Esophagus (tissue), 2 donors: ENCODE measurements around the gene YPEL4. TPM values are rescaled to one million over a fixed set of nuclear protein-coding genes. Genes with fewer than 3 reads are reported as not detected.

ENCODE experiments used
- H3K27ac ChIP-seq, 2 donors: one replicate each; pipeline ENCODE4 v1.5.1; 2013; ENCODE audit warnings: low read depth in 2 of 2, mild to moderate bottlenecking in 2 of 2, inconsistent platforms in 1 of 2, low read length in 1 of 2, moderate library complexity in 1 of 2
- H3K27me3 ChIP-seq, 2 donors: one replicate each; pipeline ENCODE4 v1.6.1; 2013; ENCODE audit warnings: low read length in 2 of 2, control low read depth in 1 of 2, mild to moderate bottlenecking in 1 of 2; ENCODE audit not compliant: insufficient read depth in 2 of 2, control insufficient read depth in 1 of 2
- H3K36me3 ChIP-seq, 2 donors: one replicate each; pipeline ENCODE4 v1.6.1; 2013; ENCODE audit warnings: low read length in 1 of 2; ENCODE audit not compliant: control insufficient read depth in 2 of 2, insufficient read depth in 2 of 2
- H3K4me1 ChIP-seq, 2 donors: one replicate each; pipeline ENCODE4 v1.6.1; 2013; ENCODE audit warnings: low read length in 1 of 2; ENCODE audit not compliant: control insufficient read depth in 2 of 2, insufficient read depth in 2 of 2
- H3K4me3 ChIP-seq, 2 donors: one replicate each; pipeline ENCODE4 v1.5.1; 2013; ENCODE audit warnings: low read length in 2 of 2, mild to moderate bottlenecking in 2 of 2, low read depth in 1 of 2, moderate library complexity in 1 of 2
- H3K9me3 ChIP-seq, 2 donors: one replicate each; pipeline ENCODE4 v1.6.1; 2013; ENCODE audit warnings: mild to moderate bottlenecking in 2 of 2, low read depth in 1 of 2, low read length in 1 of 2, moderate library complexity in 1 of 2; ENCODE audit not compliant: control insufficient read depth in 2 of 2, insufficient read depth in 1 of 2
- WGBS, 2 donors: extraction: QIAGEN DNeasy Blood & Tissue Kit; methylation state at CpG; one replicate each; pipeline ENCODE4 v1.1.7; 2013; 5-methylcytosine and 5-hydroxymethylcytosine counted together
- polyA plus RNA-seq, 2 donors: library from polyadenylated mRNA; stranded (reverse); fragments of 200-250 nt; gene quantifications; one replicate each; pipeline ENCODE4 v1.2.3, GENCODE V29; 2013
- donor health status: healthy with polysubstance abuse.
- donor health status: Bipolar disorder and iron deficiency.

The YPEL4 gene
- polyA plus RNA-seq, 2 donors, result 0.35 to 0.39 TPM

GRCh38 chr11:57619331-57619730 is 30.4 kb downstream of the YPEL4 start:
- peaks cover 0 to 2% of the 10 kb centered on the region in 2 donors for H3K4me1 ChIP-seq
- peaks cover 0 to 2% of the 10 kb centered on the region in 2 donors for H3K36me3 ChIP-seq
- no peaks in the 10 kb centered on the region for H3K27me3 ChIP-seq
- WGBS, 2 donors, result 89 to 97% methylated on average over 2 of the region's 2 CpGs
- H3K4me3 ChIP-seq, result no peak overlapping the region
- H3K9me3 ChIP-seq, result no peaks in the 10 kb centered on the region
- no peak overlapping the region for H3K27ac ChIP-seq

GRCh38 chr11:57618438-57618837 is 31.3 kb downstream of the YPEL4 start:
- H3K27ac ChIP-seq, result no peak overlapping the region
- H3K4me3 ChIP-seq, result no peak overlapping the region
- no peaks in the 10 kb centered on the region for H3K9me3 ChIP-seq
- 55 to 56% methylated on average over 2 of the region's 2 CpGs for WGBS, 2 donors
- H3K4me1 ChIP-seq, result no peaks in the 10 kb centered on the region
- H3K36me3 ChIP-seq, result peaks cover 0 to 3% of the 10 kb centered on the region in 2 donors
- H3K27me3 ChIP-seq, result no peaks in the 10 kb centered on the region

GRCh38 chr11:57616595-57616994 is 33.1 kb downstream of the YPEL4 start:
- H3K4me1 ChIP-seq, result no peaks in the 10 kb centered on the region
- 66 to 75% methylated on average over 3 of the region's 3 CpGs for WGBS, 2 donors
- peaks cover 0 to 5% of the 10 kb centered on the region in 2 donors for H3K36me3 ChIP-seq
- no peak overlapping the region for H3K4me3 ChIP-seq
- H3K9me3 ChIP-seq, result no peaks in the 10 kb centered on the region
- no peaks in the 10 kb centered on the region for H3K27me3 ChIP-seq
- H3K27ac ChIP-seq, result no peak overlapping the region

GRCh38 chr11:57615308-57615707 is 34.4 kb downstream of the YPEL4 start:
- Histone ChIP-seq H3K27ac (no peak overlapping the region), H3K36me3 (peaks cover 0 to 8% of the 10 kb centered on the region in 2 donors), H3K4me1 (no peaks in the 10 kb centered on the region), H3K4me3 (no peak overlapping the region), H3K27me3 (no peaks in the 10 kb centered on the region), H3K9me3 (no peaks in the 10 kb centered on the region)
- WGBS, 2 donors, result 67 to 82% methylated on average over 1 of the region's 1 CpG

- Histone ChIP-seq H3K27me3 (no peaks in the 10 kb centered on the region), H3K4me3 (no peak overlapping the region), H3K4me1 (no peaks in the 10 kb centered on the region), H3K36me3 (peaks cover 0 to 8% of the 10 kb centered on the region in 2 donors), H3K27ac (no peak overlapping the region), H3K9me3 (no peaks in the 10 kb centered on the region)
- 68 to 75% methylated on average over 10 of the region's 10 CpGs for WGBS, 2 donors
Observed at GRCh38 chr11:57614234-57614772, 35.4 kb downstream of the YPEL4 start.

GRCh38 chr11:57610170-57610569 is 39.5 kb downstream of the YPEL4 start:
- peaks cover 0 to 8% of the 10 kb centered on the region in 2 donors for H3K36me3 ChIP-seq

GRCh38 chr11:57605028-57605420 is 44.7 kb downstream of the YPEL4 start:
- H3K27ac ChIP-seq, result no peak overlapping the region
- H3K4me1 ChIP-seq, result no peaks in the 10 kb centered on the region

More at GRCh38 chr11:57610170-57610569, 39.5 kb downstream of the YPEL4 start:
- H3K4me1 ChIP-seq, result no peaks in the 10 kb centered on the region
- H3K27ac ChIP-seq, result no peak overlapping the region
- no peaks in the 10 kb centered on the region for H3K9me3 ChIP-seq
- H3K27me3 ChIP-seq, result no peaks in the 10 kb centered on the region
- 87 to 91% methylated on average over 4 of the region's 4 CpGs for WGBS, 2 donors
- no peak overlapping the region for H3K4me3 ChIP-seq

GRCh38 chr11:57604296-57605027 is 45.2 kb downstream of the YPEL4 start:
- H3K9me3 ChIP-seq, result no peaks in the 10 kb centered on the region
- no peak overlapping the region for H3K27ac ChIP-seq
- no peaks in the 10 kb centered on the region for H3K4me1 ChIP-seq
- H3K27me3 ChIP-seq, result no peaks in the 10 kb centered on the region
- no peak overlapping the region for H3K4me3 ChIP-seq
- no peaks in the 10 kb centered on the region for H3K36me3 ChIP-seq
- WGBS, 2 donors, result 53 to 57% methylated on average over 8 of the region's 8 CpGs

More at GRCh38 chr11:57605028-57605420, 44.7 kb downstream of the YPEL4 start:
- H3K9me3 ChIP-seq, result no peaks in the 10 kb centered on the region
- no peaks in the 10 kb centered on the region for H3K27me3 ChIP-seq
- no peak overlapping the region for H3K4me3 ChIP-seq
- 93 to 96% methylated on average over 5 of the region's 5 CpGs for WGBS, 2 donors
- H3K36me3 ChIP-seq, result no peaks in the 10 kb centered on the region

GRCh38 chr11:57601297-57601696 is 48.4 kb downstream of the YPEL4 start:
- Histone ChIP-seq H3K4me1 (peaks cover 0 to 2% of the 10 kb centered on the region in 2 donors), H3K4me3 (no peak overlapping the region), H3K36me3 (no peaks in the 10 kb centered on the region), H3K27me3 (no peaks in the 10 kb centered on the region), H3K9me3 (no peaks in the 10 kb centered on the region), H3K27ac (no peak overlapping the region)
- 87 to 91% methylated on average over 3 of the region's 3 CpGs for WGBS, 2 donors

GRCh38 chr11:57599381-57599780 is 50.3 kb downstream of the YPEL4 start:
- WGBS, 2 donors, result 38 to 80% methylated on average over 2 of the region's 2 CpGs
- H3K27me3 ChIP-seq, result no peaks in the 10 kb centered on the region
- H3K9me3 ChIP-seq, result no peaks in the 10 kb centered on the region
- no peak overlapping the region for H3K4me3 ChIP-seq
- H3K27ac ChIP-seq, result peak overlapping the region in 1 of 2 donors; percentile 71
- H3K36me3 ChIP-seq, result no peaks in the 10 kb centered on the region
- H3K4me1 ChIP-seq, result peaks cover 0 to 2% of the 10 kb centered on the region in 2 donors
